ENCODE results near the gene KIAA0232. TPM values are rescaled to one million over a fixed set of nuclear protein-coding genes. Genes with fewer than 3 reads are reported as not detected.

KIAA0232 gene
- total and polyA plus RNA-seq, 2 experiments from 2014 or later = 20.6 to 21.7 TPM

GRCh38 chr4:6746721-6747293 lies 35.7 kb upstream of the KIAA0232 start:
- H3K4me1 ChIP-seq (ENCODE audit: insufficient read depth) = peaks cover 11% of the 10 kb centered on the region
- H3K79me2 ChIP-seq (ENCODE audit: insufficient read depth) = no peaks in the 10 kb centered on the region
- no peak overlapping the region for H3K4me3 ChIP-seq
- H3K9me3 ChIP-seq (ENCODE audit: low read depth) = no peaks in the 10 kb centered on the region
- no peaks in the 10 kb centered on the region for H3K36me3 ChIP-seq (ENCODE audit: low read depth)
- no peak for DNase-seq
- no peaks in the 10 kb centered on the region for H4K20me1 ChIP-seq (ENCODE audit: insufficient read depth)
- no peaks in the 10 kb centered on the region for H3F3A ChIP-seq (ENCODE audit: insufficient read depth)
- no peaks in the 10 kb centered on the region for H3K27me3 ChIP-seq (replicated peaks; ENCODE audit: insufficient read depth)
- no peak for TF ChIP-seq EZH2phosphoT487 (IDR thresholded peaks at IDR 0.05; ENCODE audit: insufficient read depth, low read depth)
- in situ Hi-C loops (cut with MboI) = no loop called here
- WGBS, 2 experiments (ENCODE audit: low coverage in 1 of 2, low lambda C conversion rate in 2 of 2, missing lambda C conversion rate in 2 of 2) = 82 to 88% methylated on average over 14 to 20 of the region's 20 CpGs
- H3K9me2 ChIP-seq (ENCODE audit: insufficient read depth) = no peaks in the 10 kb centered on the region
- H3K9ac ChIP-seq = no peak overlapping the region
- H3K27ac ChIP-seq = no peak overlapping the region
- H3K4me2 ChIP-seq (ENCODE audit: unreplicated experiment) = no peak overlapping the region
- 0 out of 2 replicates have a peak overlapping the region, but pooled peaks have one; percentile 57 for H2AFZ ChIP-seq

DNA sequence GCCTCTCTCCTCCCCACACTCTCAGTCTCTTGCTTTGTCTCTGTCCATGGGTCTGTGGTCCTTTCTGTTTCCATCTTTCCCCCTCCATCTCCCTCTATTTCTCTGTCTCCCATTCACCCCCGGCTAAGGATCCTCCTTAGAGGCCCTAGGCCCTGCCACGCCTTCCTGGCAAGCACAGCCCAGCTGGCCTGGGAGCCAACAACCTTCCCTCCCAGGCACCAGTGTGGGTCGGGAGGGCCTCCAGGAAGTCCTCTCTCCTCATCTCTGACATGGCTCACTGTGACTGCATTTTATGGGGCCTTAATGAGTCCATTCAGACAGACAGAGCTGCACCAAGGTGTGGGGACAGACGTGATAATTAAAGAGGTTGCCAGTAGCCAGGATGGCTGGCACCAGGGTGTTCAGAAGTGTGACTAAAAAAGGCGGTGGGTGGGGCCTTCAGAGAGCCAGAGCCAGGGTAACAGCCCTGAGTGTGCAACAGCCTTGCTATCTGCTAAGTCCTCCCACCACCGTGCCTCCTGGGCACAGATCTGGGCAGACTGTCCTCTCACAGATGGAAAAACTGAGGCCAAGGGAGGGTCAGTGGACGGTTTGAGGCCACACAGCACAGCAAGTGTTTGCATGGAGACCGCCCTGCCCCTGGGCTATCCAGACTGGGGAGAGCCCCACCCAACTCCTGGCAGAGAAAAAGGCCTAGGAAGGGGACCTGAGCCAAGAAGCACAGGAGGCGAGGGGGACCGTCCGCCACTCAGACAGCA lies 35.1 kb upstream of the KIAA0232 start:
- no peaks in the 10 kb centered on the region for H3K36me3 ChIP-seq (ENCODE audit: low read depth)
- 49 to 56% methylated on average over 11 of the region's 11 CpGs for WGBS, 2 experiments (ENCODE audit: low coverage in 1 of 2, low lambda C conversion rate in 2 of 2, missing lambda C conversion rate in 2 of 2)
- H4K20me1 ChIP-seq (ENCODE audit: insufficient read depth) = no peaks in the 10 kb centered on the region
- peak overlapping the region; percentile 57 for H2AFZ ChIP-seq
- no peak overlapping the region for H3K4me2 ChIP-seq (ENCODE audit: unreplicated experiment)
- no peaks in the 10 kb centered on the region for H3F3A ChIP-seq (ENCODE audit: insufficient read depth)
- H3K4me1 ChIP-seq (ENCODE audit: insufficient read depth) = peaks cover 11% of the 10 kb centered on the region
- no peaks in the 10 kb centered on the region for H3K9me2 ChIP-seq (ENCODE audit: insufficient read depth)
- H3K9ac ChIP-seq = no peak overlapping the region
- TF ChIP-seq EZH2 (IDR thresholded peaks at IDR 0.05; ENCODE audit: insufficient read depth, poor library complexity, severe bottlenecking) (no peak), EZH2phosphoT487 (IDR thresholded peaks at IDR 0.05; ENCODE audit: insufficient read depth, low read depth) (no peak)
- DNase-seq = peak; percentile 32
- in situ Hi-C loops (cut with MboI) = no loop called here
- no peak overlapping the region for H3K27ac ChIP-seq
- H3K27me3 ChIP-seq (replicated peaks; ENCODE audit: insufficient read depth) = no peaks in the 10 kb centered on the region
- H3K79me2 ChIP-seq (ENCODE audit: insufficient read depth) = no peaks in the 10 kb centered on the region
- no peak overlapping the region for H3K4me3 ChIP-seq
- H3K9me3 ChIP-seq (ENCODE audit: low read depth) = no peaks in the 10 kb centered on the region

DNA sequence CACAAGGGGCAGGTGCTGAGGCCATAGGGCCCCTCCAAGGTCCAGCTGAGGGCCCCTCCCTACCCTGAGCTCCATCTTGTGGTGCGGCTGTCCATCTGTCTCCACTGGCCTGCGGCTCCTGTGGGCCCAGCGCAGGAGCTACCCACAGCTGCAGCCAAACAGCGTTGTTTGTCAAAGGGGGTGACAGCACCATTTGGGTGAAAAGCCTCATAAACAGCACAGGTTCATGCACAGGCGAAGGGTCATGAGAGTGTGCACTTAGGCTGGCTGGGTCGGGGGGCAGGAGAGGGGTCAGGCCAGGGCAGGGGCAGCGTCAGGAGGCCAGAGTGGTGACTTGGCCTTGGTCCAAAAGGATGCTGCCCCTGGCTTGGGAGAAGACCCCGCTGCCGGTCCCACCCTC lies 34.2 kb upstream of the KIAA0232 start:
- Histone ChIP-seq H3K36me3 (ENCODE audit: low read depth) (no peaks in the 10 kb centered on the region), H3K79me2 (ENCODE audit: insufficient read depth) (no peaks in the 10 kb centered on the region), H3K9me3 (ENCODE audit: low read depth) (no peaks in the 10 kb centered on the region), H2AFZ (no peak overlapping the region), H3F3A (ENCODE audit: insufficient read depth) (no peaks in the 10 kb centered on the region), H3K4me2 (ENCODE audit: unreplicated experiment) (no peak overlapping the region), H3K9me2 (ENCODE audit: insufficient read depth) (no peaks in the 10 kb centered on the region), H3K4me3 (no peak overlapping the region), H3K27ac (no peak overlapping the region), H3K4me1 (ENCODE audit: insufficient read depth) (peaks cover 11% of the 10 kb centered on the region), H4K20me1 (ENCODE audit: insufficient read depth) (no peaks in the 10 kb centered on the region), H3K9ac (no peak overlapping the region), H3K27me3 (replicated peaks; ENCODE audit: insufficient read depth) (no peaks in the 10 kb centered on the region)
- TF ChIP-seq EZH2 (IDR thresholded peaks at IDR 0.05; ENCODE audit: insufficient read depth, poor library complexity, severe bottlenecking) (no peak), EZH2phosphoT487 (IDR thresholded peaks at IDR 0.05; ENCODE audit: insufficient read depth, low read depth) (no peak)
- 80 to 93% methylated on average over 8 to 9 of the region's 9 CpGs for WGBS, 2 experiments (ENCODE audit: low coverage in 1 of 2, low lambda C conversion rate in 2 of 2, missing lambda C conversion rate in 2 of 2)
- no peak for DNase-seq
- in situ Hi-C loops (cut with MboI) = no loop called here

DNA sequence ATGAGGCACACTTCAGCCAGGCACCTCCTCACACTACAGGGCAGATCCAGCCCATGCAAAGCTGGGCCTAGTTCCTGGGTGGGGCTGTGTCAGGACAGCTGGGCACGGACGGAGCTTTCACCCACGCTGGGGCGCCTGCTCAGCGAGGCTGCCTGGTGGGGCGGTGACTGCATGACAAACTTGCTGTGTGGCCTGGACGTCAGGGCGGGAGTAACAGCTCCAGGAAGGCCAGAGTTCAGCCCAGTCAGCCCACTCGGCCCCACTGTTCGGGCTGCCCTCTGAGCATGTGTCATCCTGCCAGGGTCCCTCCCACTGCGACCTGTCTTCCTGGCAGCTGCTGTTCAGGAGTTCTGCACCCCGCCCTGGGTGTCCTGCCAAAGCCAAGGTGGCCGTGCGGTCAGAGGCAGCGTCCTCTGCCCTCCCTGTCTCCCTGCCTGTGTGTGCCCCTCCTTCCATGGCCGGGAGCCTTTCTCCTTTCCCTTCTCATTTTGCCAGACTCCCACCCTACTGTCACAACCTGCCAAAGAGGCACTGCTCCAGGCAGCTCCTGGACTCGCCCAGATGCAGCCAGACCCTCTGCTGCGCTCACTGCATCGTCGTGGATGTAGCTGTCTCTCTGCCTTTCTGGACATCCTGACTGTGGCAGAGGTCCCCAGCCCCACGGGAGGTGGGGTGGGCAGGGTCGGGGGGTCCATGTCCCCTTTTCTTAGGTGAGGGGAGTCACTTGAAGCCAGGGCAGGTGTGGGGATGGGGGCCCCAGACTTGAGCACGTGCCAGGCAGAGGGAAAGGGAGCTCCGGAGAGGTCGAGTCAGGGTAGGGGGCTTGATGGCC lies 33.0 kb upstream of the KIAA0232 start:
- WGBS, 2 experiments (ENCODE audit: low coverage in 1 of 2, low lambda C conversion rate in 2 of 2, missing lambda C conversion rate in 2 of 2) = 26 to 32% methylated on average over 17 to 24 of the region's 25 CpGs
- Histone ChIP-seq H3K4me2 (ENCODE audit: unreplicated experiment) (peak overlapping the region; percentile 13), H3K36me3 (ENCODE audit: low read depth) (no peaks in the 10 kb centered on the region), H3K4me3 (no peak overlapping the region), H3K27ac (no peak overlapping the region), H2AFZ (peak overlapping the region; percentile 72), H3K79me2 (ENCODE audit: insufficient read depth) (no peaks in the 10 kb centered on the region), H3K9ac (peak overlapping the region; percentile 51), H3K9me3 (ENCODE audit: low read depth) (no peaks in the 10 kb centered on the region), H3K27me3 (replicated peaks; ENCODE audit: insufficient read depth) (no peaks in the 10 kb centered on the region), H3F3A (ENCODE audit: insufficient read depth) (no peaks in the 10 kb centered on the region), H3K9me2 (ENCODE audit: insufficient read depth) (no peaks in the 10 kb centered on the region), H4K20me1 (ENCODE audit: insufficient read depth) (no peaks in the 10 kb centered on the region), H3K4me1 (ENCODE audit: insufficient read depth) (peaks cover 11% of the 10 kb centered on the region)
- peak; percentile 81 for DNase-seq
- TF ChIP-seq EZH2phosphoT487 (IDR thresholded peaks at IDR 0.05; ENCODE audit: insufficient read depth, low read depth) (no peak), EZH2 (IDR thresholded peaks at IDR 0.05; ENCODE audit: insufficient read depth, poor library complexity, severe bottlenecking) (no peak)
- in situ Hi-C loops (cut with MboI) = no loop called here

Measured in GM23248 (cell line).